Endothelial cell of umbilical vein (primary cell): Measurements from ENCODE around the gene LRIG1. TPM values are rescaled to one million over a fixed set of nuclear protein-coding genes. Genes with fewer than 3 reads are reported as not detected.
A peak's percentile ranks its signal among the peaks of the same experiment; 100 is the strongest.

Source experiments
- BruUV-seq: library from RNA; stranded (reverse); fragments of 400-500 nt; replicated peaks from 2 replicates; lab custom pipeline; 2021; lab: Mats Ljungman, UMichigan
- CTCF ChIA-PET: fragments of 300-600, 350-600 bp; sonication (Branson Sonifier 250); formaldehyde crosslinking; loops from one replicate; lab custom pipeline; 2021; ENCODE audit warnings: antibody characterized with exemption, inconsistent platforms; lab: Charles Lee
- POLR2A ChIA-PET: fragments of 300-600, 350-600 bp; sonication (Branson Sonifier 250); formaldehyde crosslinking; loops from one replicate; lab custom pipeline; 2021; ENCODE audit warnings: antibody characterized with exemption, inconsistent platforms; lab: Charles Lee
- DNase-seq: peaks from one replicate; pipeline ENCODE4 v3.0.0-alpha.2; 2011; ENCODE audit warnings: low read depth, low spot score
- FAIRE-seq: peaks from 2 replicates; lab custom pipeline; 2011; peaks lifted over from hg19 to GRCh38; lab: Jason Lieb, UNC
- H2AFZ ChIP-seq: 2 replicates; pipeline ENCODE4 v1.6.0; 2012; ENCODE audit warnings: low read depth, low read length, control low read depth, inconsistent platforms
- H3K27ac ChIP-seq: 2 replicates; pipeline ENCODE4 v1.5.1; 2011; ENCODE audit warnings: low read depth, mild to moderate bottlenecking, control low read depth, low read length, moderate library complexity; ENCODE audit not compliant: insufficient read depth
- H3K27me3 ChIP-seq, 2 experiments: 2 replicates each; pipeline versions ENCODE4 v1.6.0 to v1.6.1; 2011; ENCODE audit warnings: low read length in 2 of 2, mixed read lengths in 1 of 2; ENCODE audit not compliant: control insufficient read depth in 2 of 2, insufficient read depth in 2 of 2
- H3K36me3 ChIP-seq, 2 experiments: 2 replicates in 1 of 2; 3 replicates in 1 of 2; pipeline ENCODE4 v1.5.1; 2011; ENCODE audit warnings: low read length in 2 of 2, mild to moderate bottlenecking in 1 of 2, moderate library complexity in 1 of 2; ENCODE audit not compliant: control insufficient read depth in 2 of 2, insufficient read depth in 2 of 2; ENCODE audit errors: extremely low read depth in 1 of 2
- H3K4me1 ChIP-seq: 3 replicates; pipeline ENCODE4 v1.5.1; 2011; ENCODE audit warnings: mild to moderate bottlenecking, low read length; ENCODE audit not compliant: control insufficient read depth, insufficient read depth; ENCODE audit errors: extremely low read depth
- H3K4me2 ChIP-seq: 2 replicates; pipeline ENCODE4 v1.6.1; 2011; ENCODE audit warnings: low read length, control low read depth, mixed read lengths; ENCODE audit not compliant: insufficient read depth
- H3K4me3 ChIP-seq, 3 experiments: fragments of 200-600 bp in 1 of 3; sonication (generic), shearing (Covaris generic) in 1 of 3; replicated peaks in 1 of 3; 2 replicates each; pipeline ENCODE4 v1.5.1; 2011 to 2016; ENCODE audit warnings: control low read depth in 3 of 3, low read length in 3 of 3, mild to moderate bottlenecking in 2 of 3, inconsistent platforms in 1 of 3, low read depth in 1 of 3, moderate library complexity in 1 of 3; ENCODE audit not compliant: insufficient read depth in 1 of 3
- H3K79me2 ChIP-seq: 2 replicates; pipeline ENCODE4 v1.6.0; 2012; ENCODE audit warnings: low read length, inconsistent platforms; ENCODE audit not compliant: control insufficient read depth, insufficient read depth
- H3K9ac ChIP-seq: replicated peaks from 2 replicates; pipeline ENCODE3; 2011; ENCODE audit warnings: low read length, control low read depth; ENCODE audit not compliant: insufficient read depth; ENCODE audit errors: extremely low read depth
- H3K9me1 ChIP-seq: replicated peaks from 3 replicates; pipeline ENCODE4 v1.6.0; 2011; ENCODE audit warnings: mild to moderate bottlenecking, low read length; ENCODE audit not compliant: control insufficient read depth, insufficient read depth; ENCODE audit errors: extremely low read depth
- H3K9me3 ChIP-seq: replicated peaks from 2 replicates; pipeline ENCODE4 v1.5.1; 2012; ENCODE audit warnings: low read length, inconsistent platforms; ENCODE audit not compliant: control insufficient read depth, insufficient read depth
- H4K20me1 ChIP-seq: replicated peaks from 2 replicates; pipeline ENCODE3; 2011; ENCODE audit warnings: mild to moderate bottlenecking, low read length; ENCODE audit not compliant: control insufficient read depth, insufficient read depth; ENCODE audit errors: extremely low read depth
- FOS ChIP-seq: IDR thresholded peaks from 2 replicates; pipeline ENCODE4 v1.6.1; 2011; ENCODE audit warnings: mild to moderate bottlenecking, low read length, moderate library complexity, borderline replicate concordance; ENCODE audit not compliant: insufficient read depth
- GATA2 ChIP-seq: IDR thresholded peaks from 2 replicates; pipeline ENCODE4 v1.7.0; 2011; ENCODE audit warnings: low read depth, mild to moderate bottlenecking, moderate library complexity, mixed read lengths, low read length; ENCODE audit not compliant: insufficient read length, insufficient read depth
- POLR2A ChIP-seq: IDR thresholded peaks from 2 replicates; pipeline ENCODE4 v1.6.1; 2012; ENCODE audit warnings: low read depth, mild to moderate bottlenecking, control low read depth, low read length
- POLR2AphosphoS5 ChIP-seq: IDR thresholded peaks from 2 replicates; pipeline ENCODE4 v1.6.1; 2012; ENCODE audit warnings: low read depth, mild to moderate bottlenecking, control low read depth, low read length, moderate library complexity; ENCODE audit not compliant: insufficient read depth
- dilution Hi-C: fragments of 300-500 bp; cut with MboI; formaldehyde crosslinking; loops from one replicate; pipeline ENCODE4 v1.15.0; 2019; ENCODE audit warnings: low sequenced_read_pairs; ENCODE audit not compliant: extremely low pct_ligation_motif_present
- intact Hi-C: fragments of 100-400 bp; cut with micrococcal nuclease; formaldehyde crosslinking; loops from one replicate; pipeline ENCODE4 v1.10.0; 2022
- polyA plus RNA-seq, 4 experiments: library from polyadenylated mRNA; depleted of rRNA in 3 of 4; stranded (reverse) in 3 of 4; unstranded in 1 of 4; fragments of >200 nt; gene quantifications; 2 replicates each; pipeline versions ENCODE4 v1.2.1 to v1.2.3, GENCODE V29; 2011 to 2012; ENCODE audit warnings: missing spikeins in 1 of 4
- total RNA-seq: library from RNA; stranded (reverse); gene quantifications from 2 replicates; pipeline ENCODE4 v1.2.3, GENCODE V29; 2021
- TF ChIP-seq, protein P1 (sequence below): IDR thresholded peaks from 2 replicates; pipeline ENCODE4 v1.6.1; 2011; ENCODE audit not compliant: insufficient read depth, insufficient read length
- TF ChIP-seq, protein P2 (sequence below), 2 donors: IDR thresholded peaks; 1 replicate in 1 of 2; 2 replicates in 1 of 2; pipeline ENCODE4 v1.5.1; 2011; ENCODE audit warnings: low read length in 2 of 2, mild to moderate bottlenecking in 2 of 2, moderate library complexity in 2 of 2, control low read depth in 1 of 2, inconsistent platforms in 1 of 2, low read depth in 1 of 2; ENCODE audit not compliant: insufficient read depth in 1 of 2; ENCODE audit errors: extremely low read depth in 1 of 2

Gene LRIG1
- total and polyA plus RNA-seq, 2 donors (not counting 3 experiments of a cell fraction or from before 2014, with no cell fraction given): 50.3 to 52.2 TPM

DNA sequence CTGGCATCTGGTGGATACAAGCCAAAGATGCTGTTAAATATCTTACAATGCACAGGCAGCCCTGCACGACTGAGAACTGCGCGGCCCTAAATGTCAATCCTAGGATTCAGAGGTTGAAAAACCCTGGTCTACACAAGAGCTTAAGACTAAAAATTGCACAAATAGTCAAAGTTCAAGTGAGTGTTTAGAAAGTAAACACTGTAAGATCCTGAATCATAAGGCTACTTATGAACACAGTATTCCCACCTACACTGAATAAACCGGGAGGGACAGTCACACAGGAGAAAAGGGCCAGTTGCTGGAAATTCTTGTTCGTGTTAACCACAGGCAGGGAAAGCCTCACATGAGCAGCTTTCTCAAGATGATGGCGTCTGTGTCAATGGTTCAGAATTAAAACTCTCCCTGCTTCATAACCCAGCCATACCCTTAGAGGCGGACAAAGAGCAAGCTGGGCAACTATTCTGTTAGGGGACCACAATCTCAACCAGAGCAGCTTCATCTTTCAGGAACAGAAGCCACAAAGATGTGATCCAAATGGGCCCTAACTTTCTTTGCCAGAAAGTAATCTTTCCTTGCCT lies 37.7 kb downstream of the LRIG1 start:
- Histone ChIP-seq H3K9me3 (no peaks in the 10 kb centered on the region), H3K79me2 (peaks cover 29% of the 10 kb centered on the region), H3K9me1 (no peaks in the 10 kb centered on the region), H2AFZ (no peak overlapping the region), H3K36me3 (peaks cover 2 to 13% of the 10 kb centered on the region in 2 experiments), H4K20me1 (no peaks in the 10 kb centered on the region), H3K4me3 (no peak overlapping the region), H3K4me1 (no peaks in the 10 kb centered on the region), H3K4me2 (no peak overlapping the region), H3K27me3 (no peaks in the 10 kb centered on the region), H3K27ac (no peak overlapping the region), H3K9ac (no peak overlapping the region)
- no peak for DNase-seq
- no TSS peak for BruUV-seq
- CTCF ChIA-PET: interaction anchor here (0.7 to 1.5 kb wide), 3 partner anchors 9 to 186 kb away, joined by 3 to 5 read pairs (median 5); no protein-coding TSS in a partner anchor
- POLR2A ChIA-PET: no interaction called here
- TF ChIP-seq FOS: no peak
- TF ChIP-seq, protein P1, sequence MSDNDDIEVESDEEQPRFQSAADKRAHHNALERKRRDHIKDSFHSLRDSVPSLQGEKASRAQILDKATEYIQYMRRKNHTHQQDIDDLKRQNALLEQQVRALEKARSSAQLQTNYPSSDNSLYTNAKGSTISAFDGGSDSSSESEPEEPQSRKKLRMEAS: no peak
- no peak for TF ChIP-seq POLR2A
- peak; percentile 52 for FAIRE-seq
- intact Hi-C loops: no loop called here
- dilution Hi-C loops: no loop called here

DNA sequence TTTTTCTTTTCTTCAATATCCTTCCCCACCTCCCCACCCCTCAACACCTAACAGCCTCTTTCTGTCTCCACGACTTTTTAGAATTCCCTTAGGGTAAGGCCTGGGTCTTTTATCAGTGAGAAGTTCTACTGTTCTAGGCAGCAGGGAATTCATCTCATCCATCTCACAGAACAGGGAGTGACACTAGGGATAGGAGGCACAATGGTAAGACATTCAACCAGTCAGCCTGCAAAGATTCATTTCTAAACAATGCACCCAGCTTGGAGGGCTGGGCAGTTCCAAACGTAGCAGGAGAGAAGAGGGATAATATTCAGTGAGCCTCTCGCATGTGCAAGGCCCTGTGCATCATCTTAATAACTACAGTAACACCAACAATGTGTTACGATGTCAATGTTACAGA lies 43.6 kb downstream of the LRIG1 start:
- H3K9me1 ChIP-seq: no peaks in the 10 kb centered on the region
- H3K4me1 ChIP-seq: no peaks in the 10 kb centered on the region
- CTCF ChIA-PET: interaction anchor here (1.0 kb wide), 1 partner anchor 50 kb away, joined by 3 read pairs; no protein-coding TSS in a partner anchor
- no peak for DNase-seq
- H3K4me2 ChIP-seq: no peak overlapping the region
- TF ChIP-seq, protein P2, sequence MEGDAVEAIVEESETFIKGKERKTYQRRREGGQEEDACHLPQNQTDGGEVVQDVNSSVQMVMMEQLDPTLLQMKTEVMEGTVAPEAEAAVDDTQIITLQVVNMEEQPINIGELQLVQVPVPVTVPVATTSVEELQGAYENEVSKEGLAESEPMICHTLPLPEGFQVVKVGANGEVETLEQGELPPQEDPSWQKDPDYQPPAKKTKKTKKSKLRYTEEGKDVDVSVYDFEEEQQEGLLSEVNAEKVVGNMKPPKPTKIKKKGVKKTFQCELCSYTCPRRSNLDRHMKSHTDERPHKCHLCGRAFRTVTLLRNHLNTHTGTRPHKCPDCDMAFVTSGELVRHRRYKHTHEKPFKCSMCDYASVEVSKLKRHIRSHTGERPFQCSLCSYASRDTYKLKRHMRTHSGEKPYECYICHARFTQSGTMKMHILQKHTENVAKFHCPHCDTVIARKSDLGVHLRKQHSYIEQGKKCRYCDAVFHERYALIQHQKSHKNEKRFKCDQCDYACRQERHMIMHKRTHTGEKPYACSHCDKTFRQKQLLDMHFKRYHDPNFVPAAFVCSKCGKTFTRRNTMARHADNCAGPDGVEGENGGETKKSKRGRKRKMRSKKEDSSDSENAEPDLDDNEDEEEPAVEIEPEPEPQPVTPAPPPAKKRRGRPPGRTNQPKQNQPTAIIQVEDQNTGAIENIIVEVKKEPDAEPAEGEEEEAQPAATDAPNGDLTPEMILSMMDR (IDR thresholded peaks at IDR 0.05; ENCODE audit: extremely low read depth in 1 of 2, insufficient read depth in 1 of 2, low read depth in 1 of 2, low read length in 2 of 2): no peak
- no peak for TF ChIP-seq GATA2
- no peak for TF ChIP-seq POLR2AphosphoS5
- TF ChIP-seq FOS: no peak
- POLR2A ChIA-PET: no interaction called here
- no peak overlapping the region for H3K4me3 ChIP-seq
- no peaks in the 10 kb centered on the region for H4K20me1 ChIP-seq
- no peak overlapping the region for H3K9ac ChIP-seq
- H3K27ac ChIP-seq: no peak overlapping the region
- no peak overlapping the region for H2AFZ ChIP-seq
- dilution Hi-C loops (no loop called here), intact Hi-C loops (no loop called here)
- H3K27me3 ChIP-seq: no peaks in the 10 kb centered on the region
- peaks cover 2 to 21% of the 10 kb centered on the region in 2 experiments for H3K36me3 ChIP-seq
- no peaks in the 10 kb centered on the region for H3K79me2 ChIP-seq
- no TSS peak for BruUV-seq
- no peaks in the 10 kb centered on the region for H3K9me3 ChIP-seq
- FAIRE-seq: no peak
